BE2C (cell line): ENCODE measurements around the gene ATP11B.
"Not testable (repeated sequence)": the region's sequence is repeated elsewhere in the genome, so short reads cannot be mapped to it uniquely, and the experiment has no call there.

Source experiments
- DNase-seq: peaks from one replicate; pipeline ENCODE4 v3.0.0-alpha.2; 2020
- H3K27me3 ChIP-seq: fragments of 250-450 bp; sonication (Bioruptor Pico); 2 replicates; pipeline ENCODE4 v1.5.1; 2020; ENCODE audit warnings: mild to moderate bottlenecking
- H3K36me3 ChIP-seq: fragments of 250-450 bp; sonication (Bioruptor Pico); 2 replicates; pipeline ENCODE4 v1.5.1; 2020; ENCODE audit warnings: mild to moderate bottlenecking
- H3K4me1 ChIP-seq: fragments of 250-450 bp; sonication (Bioruptor Pico); 2 replicates; pipeline ENCODE4 v1.5.1; 2020
- H3K4me3 ChIP-seq: 2 replicates; pipeline ENCODE4 v1.5.1; 2011; ENCODE audit warnings: low read depth, low read length
- H3K9me3 ChIP-seq: fragments of 250-450 bp; sonication (Bioruptor Pico); 2 replicates; pipeline ENCODE4 v1.5.1; 2020
- CTCF ChIP-seq: IDR thresholded peaks from 2 replicates; pipeline ENCODE4 v1.5.1; 2012; ENCODE audit warnings: mild to moderate bottlenecking, low read depth, low read length

Gene ATP11B

DNA sequence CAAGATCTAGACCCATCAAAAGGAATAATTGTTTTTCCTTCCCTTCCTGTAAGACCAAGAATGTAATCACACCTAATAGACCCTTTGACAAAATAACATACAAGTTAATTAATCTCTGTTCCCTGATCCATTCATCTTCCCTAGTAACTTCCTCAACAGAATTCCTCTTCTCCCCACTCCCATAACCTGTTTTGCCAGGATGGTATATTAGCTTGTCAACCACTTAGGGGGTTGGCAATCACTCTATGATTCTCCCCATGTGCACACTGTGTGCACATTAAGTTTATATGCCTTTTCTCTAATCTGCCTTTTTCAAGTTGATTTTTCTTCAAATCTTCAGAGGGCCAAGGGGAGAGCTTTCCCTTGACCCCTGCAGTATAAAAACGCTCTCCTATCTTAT, 2.7 kb upstream of the ATP11B start:
- TF ChIP-seq CTCF = no peak
- no peak for DNase-seq
- peaks cover 2% of the 10 kb centered on the region; the same call in 1 of the 2 replicates for H3K4me1 ChIP-seq
- no peak overlapping the region for H3K4me3 ChIP-seq
- H3K27me3 ChIP-seq = peaks cover 40% of the 10 kb centered on the region
- H3K9me3 ChIP-seq = no peaks in the 10 kb centered on the region
- H3K36me3 ChIP-seq = no peaks in the 10 kb centered on the region

- H3K9me3 ChIP-seq = no peaks in the 10 kb centered on the region
- no peak for TF ChIP-seq CTCF
- peak overlapping the region; percentile 95 for H3K4me3 ChIP-seq
- H3K4me1 ChIP-seq = peaks cover 2% of the 10 kb centered on the region; the same call in 1 of the 2 replicates
- H3K27me3 ChIP-seq = peaks cover 14% of the 10 kb centered on the region
- peak; percentile 42 for DNase-seq
- H3K36me3 ChIP-seq = no peaks in the 10 kb centered on the region
Measured at GRCh38 chr3:182793663-182794454, 555 bp downstream of the ATP11B start.

- TF ChIP-seq CTCF = no peak
- Histone ChIP-seq H3K36me3 (no peaks in the 10 kb centered on the region), H3K27me3 (peaks cover 5% of the 10 kb centered on the region), H3K4me3 (peak overlapping the region; percentile 95), H3K9me3 (no peaks in the 10 kb centered on the region), H3K4me1 (peaks cover 2% of the 10 kb centered on the region; the same call in 1 of the 2 replicates)
- no peak for DNase-seq
Measured at GRCh38 chr3:182794455-182795388, 1.4 kb downstream of the ATP11B start.

GRCh38 chr3:182795389-182795782, 2.1 kb downstream of the ATP11B start:
- no peak for DNase-seq
- Histone ChIP-seq H3K4me3 (peak overlapping the region; percentile 95; the same call in 1 of the 2 replicates), H3K9me3 (no peaks in the 10 kb centered on the region), H3K4me1 (peaks cover 2% of the 10 kb centered on the region; the same call in 1 of the 2 replicates), H3K36me3 (no peaks in the 10 kb centered on the region), H3K27me3 (no peaks in the 10 kb centered on the region)
- TF ChIP-seq CTCF = no peak

DNA sequence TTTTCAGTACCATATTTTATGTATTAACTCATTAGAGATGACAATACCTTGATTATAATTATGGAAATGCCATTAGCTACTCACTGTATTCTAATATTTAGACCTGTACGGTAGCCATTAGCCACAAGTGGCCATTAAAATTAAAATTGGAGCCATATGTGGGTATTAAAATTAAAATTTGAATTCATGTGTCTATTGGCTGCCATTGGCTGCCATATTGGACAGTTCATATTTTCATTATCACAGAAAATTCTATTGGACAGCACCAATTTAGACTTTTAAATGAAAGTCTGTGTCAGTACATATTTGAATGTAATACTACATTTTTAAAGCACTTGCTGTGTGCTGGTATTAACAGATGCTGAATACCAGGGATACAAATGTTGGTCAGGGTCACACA, 3.0 kb downstream of the ATP11B start:
- Histone ChIP-seq H3K36me3 (no peaks in the 10 kb centered on the region), H3K4me1 (peaks cover 2% of the 10 kb centered on the region; the same call in 1 of the 2 replicates), H3K4me3 (no peak overlapping the region), H3K27me3 (no peaks in the 10 kb centered on the region), H3K9me3 (no peaks in the 10 kb centered on the region)
- no peak for TF ChIP-seq CTCF
- DNase-seq = no peak

DNA sequence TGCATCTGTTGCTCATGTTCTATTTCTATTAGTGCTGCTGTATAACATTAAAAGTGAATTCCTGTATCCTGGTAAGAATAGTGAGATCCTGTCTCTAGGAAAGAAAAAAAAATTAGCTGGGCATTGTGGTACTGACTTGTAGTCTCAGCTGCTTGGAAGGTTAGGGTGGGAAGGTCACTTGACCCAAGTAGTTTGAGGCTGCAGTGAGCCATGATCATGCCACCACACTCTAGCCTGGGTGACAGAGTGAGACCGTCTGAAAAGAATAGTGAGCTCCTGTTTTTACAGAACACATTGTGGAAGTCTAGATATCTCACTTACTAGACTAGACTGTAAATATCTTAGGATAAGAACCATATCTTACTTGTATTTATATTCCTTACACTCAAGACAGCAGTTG, 4.6 kb downstream of the ATP11B start:
- no peak for TF ChIP-seq CTCF
- Histone ChIP-seq H3K9me3 (no peaks in the 10 kb centered on the region), H3K27me3 (no peaks in the 10 kb centered on the region), H3K4me3 (no peak overlapping the region), H3K4me1 (peaks cover 2% of the 10 kb centered on the region; the same call in 1 of the 2 replicates), H3K36me3 (no peaks in the 10 kb centered on the region)
- no peak for DNase-seq

DNA sequence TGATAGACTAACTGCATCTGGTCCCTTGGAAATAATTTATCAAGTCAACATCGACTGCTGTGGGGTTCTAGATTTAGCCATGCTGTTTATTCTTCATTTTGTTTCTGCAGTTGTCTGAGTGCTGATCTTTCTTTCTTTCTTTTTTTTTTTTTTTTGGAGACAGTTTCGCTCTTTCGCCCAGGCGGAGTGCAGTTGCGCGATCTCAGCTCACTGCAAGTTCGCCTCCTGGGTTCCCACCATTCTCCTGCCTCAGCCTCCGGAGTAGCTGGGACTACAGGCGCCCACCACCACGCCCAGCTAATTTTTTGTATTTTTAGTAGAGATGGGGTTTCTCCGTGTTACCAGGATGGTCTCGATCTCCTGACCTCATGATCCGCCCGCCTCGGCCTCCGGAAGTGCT, 5.8 kb downstream of the ATP11B start:
- not testable (repeated sequence) for H3K36me3 ChIP-seq, H3K4me1 ChIP-seq, DNase-seq, H3K4me3 ChIP-seq, H3K9me3 ChIP-seq, H3K27me3 ChIP-seq
